ENCODE results near the gene FAIM2.
"Not testable (repeated sequence)": the region's sequence is repeated elsewhere in the genome, so short reads cannot be mapped to it uniquely, and the experiment has no call there.

Gene FAIM2

GRCh38 chr12:49860921-49861320 lies 42.8 kb downstream of the FAIM2 start:
- not testable (repeated sequence) for DNase-seq

GRCh38 chr12:49855890-49856289 lies 47.8 kb downstream of the FAIM2 start:
- not testable (repeated sequence) for DNase-seq

GRCh38 chr12:49854976-49855375 lies 48.7 kb downstream of the FAIM2 start:
- DNase-seq, result no peak

GRCh38 chr12:49853671-49854070 lies 50.0 kb downstream of the FAIM2 start:
- no peak for DNase-seq

GRCh38 chr12:49847161-49847560 lies 56.5 kb downstream of the FAIM2 start:
- no peak for DNase-seq

GRCh38 chr12:49846032-49846431 lies 57.7 kb downstream of the FAIM2 start:
- no peak for DNase-seq

GRCh38 chr12:49843876-49844437 lies 59.7 kb downstream of the FAIM2 start:
- DNase-seq, result no peak

GRCh38 chr12:49843411-49843810 lies 60.3 kb downstream of the FAIM2 start:
- no peak for DNase-seq

GRCh38 chr12:49842519-49843352 lies 61.0 kb downstream of the FAIM2 start, which contains the start of gene BCDIN3D:
Gene BCDIN3D, minus strand, starts transcription at chr12:49843106. Its CDS starts 19 bp downstream, at chr12:49843087.
- DNase-seq, result peak; percentile 95

GRCh38 chr12:49838973-49839633 lies 64.6 kb downstream of the FAIM2 start:
- DNase-seq, result peak; percentile 53

- peak; percentile 70 for DNase-seq
Observed at GRCh38 chr12:49832836-49833421, 70.8 kb downstream of the FAIM2 start.

- DNase-seq, result no peak
Observed at GRCh38 chr12:49831717-49832116, 72.0 kb downstream of the FAIM2 start.

- DNase-seq, result peak; percentile 97
Observed at GRCh38 chr12:49828133-49829091, 75.3 kb downstream of the FAIM2 start, which contains the start of gene NCKAP5L. Gene NCKAP5L, minus strand, starts transcription at chr12:49828413. Its CDS starts 24,369 bp downstream, at chr12:49804044.

GRCh38 chr12:49827401-49828099 lies 76.2 kb downstream of the FAIM2 start:
- peak; percentile 83 for DNase-seq

- DNase-seq, result no peak
Observed at GRCh38 chr12:49827051-49827400, 76.7 kb downstream of the FAIM2 start.

- DNase-seq, result peak; percentile 23
Observed at GRCh38 chr12:49825971-49826421, 77.7 kb downstream of the FAIM2 start.

- DNase-seq, result peak; percentile 57
Observed at GRCh38 chr12:49825360-49825970, 78.2 kb downstream of the FAIM2 start.

GRCh38 chr12:49824895-49825294 lies 78.8 kb downstream of the FAIM2 start:
- DNase-seq, result peak; percentile 74

GRCh38 chr12:49824416-49824815 lies 79.3 kb downstream of the FAIM2 start:
- DNase-seq, result no peak

- DNase-seq, result no peak
Observed at GRCh38 chr12:49823951-49824350, 79.7 kb downstream of the FAIM2 start.

- no peak for DNase-seq
Observed at GRCh38 chr12:49823350-49823749, 80.3 kb downstream of the FAIM2 start.

Measured in EL (cell line).